ENCODE data around the gene MMEL1.
A peak's percentile ranks its signal among the peaks of the same experiment; 100 is the strongest.

The MMEL1 gene

GRCh38 chr1:2546515-2547209, 86.2 kb downstream of the MMEL1 start:
- no peak for TF ChIP-seq CTCF (conservative IDR thresholded peaks at IDR 0.05; ENCODE audit: control insufficient read depth, insufficient read depth, low read depth, low read length)
- peak overlapping the region; percentile 41 for H3K4me3 ChIP-seq (ENCODE audit: control insufficient read depth, low read depth, low read length)
- DNase-seq (ENCODE audit: low read depth) = peak; percentile 55

GRCh38 chr1:2545754-2546514, 86.9 kb downstream of the MMEL1 start:
- H3K4me3 ChIP-seq (ENCODE audit: control insufficient read depth, low read depth, low read length) = peak overlapping the region; percentile 41
- peak; percentile 58 for DNase-seq (ENCODE audit: low read depth)
- no peak for TF ChIP-seq CTCF (conservative IDR thresholded peaks at IDR 0.05; ENCODE audit: control insufficient read depth, insufficient read depth, low read depth, low read length)

- TF ChIP-seq CTCF (conservative IDR thresholded peaks at IDR 0.05; ENCODE audit: control insufficient read depth, insufficient read depth, low read depth, low read length) = no peak
These were observed 87.8 kb downstream of the MMEL1 start for GRCh38 chr1:2544875-2545640.

GRCh38 chr1:2544093-2544874, 88.5 kb downstream of the MMEL1 start:
- DNase-seq (ENCODE audit: low read depth) = no peak
- TF ChIP-seq CTCF (conservative IDR thresholded peaks at IDR 0.05; ENCODE audit: control insufficient read depth, insufficient read depth, low read depth, low read length) = no peak
- no peak overlapping the region for H3K4me3 ChIP-seq (ENCODE audit: control insufficient read depth, low read depth, low read length)

More at GRCh38 chr1:2544875-2545640, 87.8 kb downstream of the MMEL1 start:
- H3K4me3 ChIP-seq (ENCODE audit: control insufficient read depth, low read depth, low read length) = no peak overlapping the region
- DNase-seq (ENCODE audit: low read depth) = no peak

GRCh38 chr1:2543543-2544092, 89.2 kb downstream of the MMEL1 start:
- no peak overlapping the region for H3K4me3 ChIP-seq (ENCODE audit: control insufficient read depth, low read depth, low read length)
- no peak for DNase-seq (ENCODE audit: low read depth)
- no peak for TF ChIP-seq CTCF (conservative IDR thresholded peaks at IDR 0.05; ENCODE audit: control insufficient read depth, insufficient read depth, low read depth, low read length)
